GM23248 (cell line): ENCODE results near the gene MIX23.

Experiments
- EZH2 ChIP-seq: fragments of 200-600 bp; sonication (generic); IDR thresholded peaks from 2 replicates; pipeline ENCODE4 v1.6.1; 2018; ENCODE audit warnings: antibody characterized with exemption, mild to moderate bottlenecking; ENCODE audit not compliant: insufficient read depth, poor library complexity, severe bottlenecking
- EZH2phosphoT487 ChIP-seq: fragments of 200-600 bp; sonication (generic); IDR thresholded peaks from 2 replicates; pipeline ENCODE4 v1.6.1; 2018; ENCODE audit warnings: antibody characterized with exemption, moderate library complexity, mild to moderate bottlenecking, low read depth; ENCODE audit not compliant: insufficient read depth

- TF ChIP-seq EZH2 (no peak), EZH2phosphoT487 (no peak)
Observed at GRCh38 chr3:122364490-122364889, 18.5 kb downstream of the MIX23 start.
